Measurements from ENCODE around the gene SELENOO.

The SELENOO gene

DNA sequence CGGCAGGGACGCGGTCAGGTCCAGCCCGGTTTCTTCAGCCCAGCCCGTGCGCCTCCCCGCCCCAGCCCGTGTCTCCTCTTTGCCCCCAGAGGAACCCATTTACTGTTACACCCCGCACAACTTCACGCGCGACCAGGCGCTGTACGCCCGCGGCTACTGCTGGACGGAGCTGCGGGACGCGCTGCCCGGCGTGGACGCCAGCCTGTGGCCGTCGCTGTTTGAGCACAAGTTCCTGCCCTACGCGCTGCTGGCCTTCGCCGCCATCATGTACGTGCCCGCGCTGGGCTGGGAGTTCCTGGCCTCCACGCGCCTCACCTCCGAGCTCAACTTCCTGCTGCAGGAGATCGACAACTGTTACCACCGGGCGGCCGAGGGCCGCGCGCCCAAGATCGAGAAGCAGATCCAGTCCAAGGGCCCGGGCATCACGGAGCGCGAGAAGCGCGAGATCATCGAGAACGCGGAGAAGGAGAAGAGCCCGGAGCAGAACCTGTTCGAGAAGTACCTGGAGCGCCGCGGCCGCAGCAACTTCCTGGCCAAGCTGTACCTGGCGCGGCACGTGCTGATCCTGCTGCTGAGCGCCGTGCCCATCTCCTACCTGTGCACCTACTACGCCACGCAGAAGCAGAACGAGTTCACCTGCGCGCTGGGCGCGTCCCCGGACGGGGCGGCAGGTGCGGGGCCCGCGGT, 23.8 kb upstream of the SELENOO start:
- TF ChIP-seq, protein P1, sequence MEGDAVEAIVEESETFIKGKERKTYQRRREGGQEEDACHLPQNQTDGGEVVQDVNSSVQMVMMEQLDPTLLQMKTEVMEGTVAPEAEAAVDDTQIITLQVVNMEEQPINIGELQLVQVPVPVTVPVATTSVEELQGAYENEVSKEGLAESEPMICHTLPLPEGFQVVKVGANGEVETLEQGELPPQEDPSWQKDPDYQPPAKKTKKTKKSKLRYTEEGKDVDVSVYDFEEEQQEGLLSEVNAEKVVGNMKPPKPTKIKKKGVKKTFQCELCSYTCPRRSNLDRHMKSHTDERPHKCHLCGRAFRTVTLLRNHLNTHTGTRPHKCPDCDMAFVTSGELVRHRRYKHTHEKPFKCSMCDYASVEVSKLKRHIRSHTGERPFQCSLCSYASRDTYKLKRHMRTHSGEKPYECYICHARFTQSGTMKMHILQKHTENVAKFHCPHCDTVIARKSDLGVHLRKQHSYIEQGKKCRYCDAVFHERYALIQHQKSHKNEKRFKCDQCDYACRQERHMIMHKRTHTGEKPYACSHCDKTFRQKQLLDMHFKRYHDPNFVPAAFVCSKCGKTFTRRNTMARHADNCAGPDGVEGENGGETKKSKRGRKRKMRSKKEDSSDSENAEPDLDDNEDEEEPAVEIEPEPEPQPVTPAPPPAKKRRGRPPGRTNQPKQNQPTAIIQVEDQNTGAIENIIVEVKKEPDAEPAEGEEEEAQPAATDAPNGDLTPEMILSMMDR (IDR thresholded peaks at IDR 0.05; ENCODE audit: poor library complexity, severe bottlenecking) = no peak

DNA sequence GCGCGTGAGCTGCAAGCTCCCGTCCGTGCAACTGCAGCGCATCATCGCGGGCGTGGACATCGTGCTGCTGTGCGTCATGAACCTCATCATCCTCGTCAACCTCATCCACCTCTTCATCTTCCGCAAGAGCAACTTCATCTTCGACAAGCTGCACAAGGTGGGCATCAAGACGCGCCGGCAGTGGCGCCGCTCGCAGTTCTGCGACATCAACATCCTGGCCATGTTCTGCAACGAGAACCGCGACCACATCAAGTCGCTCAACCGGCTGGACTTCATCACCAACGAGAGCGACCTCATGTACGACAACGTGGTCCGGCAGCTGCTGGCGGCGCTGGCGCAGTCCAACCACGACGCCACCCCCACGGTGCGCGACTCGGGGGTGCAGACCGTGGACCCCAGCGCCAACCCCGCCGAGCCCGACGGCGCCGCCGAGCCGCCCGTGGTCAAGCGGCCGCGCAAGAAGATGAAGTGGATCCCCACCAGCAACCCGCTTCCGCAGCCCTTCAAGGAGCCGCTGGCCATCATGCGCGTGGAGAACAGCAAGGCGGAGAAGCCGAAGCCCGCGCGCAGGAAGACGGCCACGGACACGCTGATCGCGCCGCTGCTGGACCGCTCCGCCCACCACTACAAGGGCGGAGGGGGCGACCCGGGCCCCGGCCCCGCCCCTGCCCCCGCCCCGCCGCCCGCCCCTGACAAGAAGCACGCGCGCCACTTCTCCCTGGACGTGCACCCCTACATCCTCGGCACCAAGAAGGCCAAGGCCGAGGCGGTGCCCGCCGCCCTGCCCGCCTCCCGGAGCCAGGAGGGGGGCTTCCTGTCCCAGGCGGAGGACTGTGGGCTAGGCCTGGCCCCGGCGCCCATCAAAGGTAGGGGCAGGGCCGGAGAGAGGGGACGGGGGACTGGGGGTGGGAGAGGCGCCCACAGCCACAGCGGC, 23.0 kb upstream of the SELENOO start:
- no peak for ATAC-seq (ENCODE audit: low read depth)

More for the DNA sequence above, 23.8 kb upstream of the SELENOO start:
- H3K36me3 ChIP-seq (ENCODE audit: low read depth) = no peaks in the 10 kb centered on the region
- H3K9me3 ChIP-seq (ENCODE audit: severe bottlenecking) = no peaks in the 10 kb centered on the region
- H3K27ac ChIP-seq (ENCODE audit: poor library complexity, severe bottlenecking) = no peak overlapping the region
- no peaks in the 10 kb centered on the region for H3K27me3 ChIP-seq (ENCODE audit: insufficient read depth, poor library complexity, severe bottlenecking)
- DNase-seq (ENCODE audit: low spot score) (no peak), ATAC-seq (ENCODE audit: low read depth) (no peak)
- no peak overlapping the region for H3K4me3 ChIP-seq (ENCODE audit: severe bottlenecking)
- H3K4me1 ChIP-seq (ENCODE audit: insufficient read depth, poor library complexity, severe bottlenecking) = no peaks in the 10 kb centered on the region

DNA sequence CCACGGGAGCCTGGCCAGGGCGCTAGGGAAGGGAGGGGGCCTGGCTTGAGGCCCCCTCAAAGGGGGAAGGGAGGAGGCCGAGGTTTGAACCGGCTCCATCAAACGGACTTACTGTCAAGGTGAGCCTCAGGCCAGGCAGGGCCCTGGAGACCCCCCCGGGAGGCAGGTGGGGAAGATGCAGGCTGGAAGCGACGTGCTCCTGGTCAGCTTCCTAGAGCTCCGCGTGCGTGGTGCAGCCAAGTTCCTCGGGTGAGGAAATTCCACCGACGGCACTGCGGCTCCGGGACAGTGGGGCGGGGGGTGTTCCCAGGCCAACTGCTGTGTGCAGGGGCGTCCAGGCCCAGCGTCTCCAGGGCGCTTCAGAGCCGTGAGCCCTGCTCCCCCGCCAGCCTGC, 22.3 kb upstream of the SELENOO start:
- H3K4me3 ChIP-seq (ENCODE audit: severe bottlenecking) = no peak overlapping the region
- TF ChIP-seq, protein P1 (IDR thresholded peaks at IDR 0.05; ENCODE audit: poor library complexity, severe bottlenecking) = no peak
- DNase-seq (ENCODE audit: low spot score) (no peak), ATAC-seq (ENCODE audit: low read depth) (no peak)
- no peaks in the 10 kb centered on the region for H3K36me3 ChIP-seq (ENCODE audit: low read depth)
- no peaks in the 10 kb centered on the region for H3K4me1 ChIP-seq (ENCODE audit: insufficient read depth, poor library complexity, severe bottlenecking)
- H3K27me3 ChIP-seq (ENCODE audit: insufficient read depth, poor library complexity, severe bottlenecking) = no peaks in the 10 kb centered on the region
- no peaks in the 10 kb centered on the region for H3K9me3 ChIP-seq (ENCODE audit: severe bottlenecking)
- H3K27ac ChIP-seq (ENCODE audit: poor library complexity, severe bottlenecking) = no peak overlapping the region

More for the DNA sequence above, 23.0 kb upstream of the SELENOO start:
- Histone ChIP-seq H3K4me1 (ENCODE audit: insufficient read depth, poor library complexity, severe bottlenecking) (no peaks in the 10 kb centered on the region), H3K27ac (ENCODE audit: poor library complexity, severe bottlenecking) (no peak overlapping the region), H3K36me3 (ENCODE audit: low read depth) (no peaks in the 10 kb centered on the region), H3K27me3 (ENCODE audit: insufficient read depth, poor library complexity, severe bottlenecking) (no peaks in the 10 kb centered on the region), H3K4me3 (ENCODE audit: severe bottlenecking) (no peak overlapping the region), H3K9me3 (ENCODE audit: severe bottlenecking) (no peaks in the 10 kb centered on the region)
- TF ChIP-seq, protein P1 (IDR thresholded peaks at IDR 0.05; ENCODE audit: poor library complexity, severe bottlenecking) = no peak
- DNase-seq (ENCODE audit: low spot score) = no peak

DNA sequence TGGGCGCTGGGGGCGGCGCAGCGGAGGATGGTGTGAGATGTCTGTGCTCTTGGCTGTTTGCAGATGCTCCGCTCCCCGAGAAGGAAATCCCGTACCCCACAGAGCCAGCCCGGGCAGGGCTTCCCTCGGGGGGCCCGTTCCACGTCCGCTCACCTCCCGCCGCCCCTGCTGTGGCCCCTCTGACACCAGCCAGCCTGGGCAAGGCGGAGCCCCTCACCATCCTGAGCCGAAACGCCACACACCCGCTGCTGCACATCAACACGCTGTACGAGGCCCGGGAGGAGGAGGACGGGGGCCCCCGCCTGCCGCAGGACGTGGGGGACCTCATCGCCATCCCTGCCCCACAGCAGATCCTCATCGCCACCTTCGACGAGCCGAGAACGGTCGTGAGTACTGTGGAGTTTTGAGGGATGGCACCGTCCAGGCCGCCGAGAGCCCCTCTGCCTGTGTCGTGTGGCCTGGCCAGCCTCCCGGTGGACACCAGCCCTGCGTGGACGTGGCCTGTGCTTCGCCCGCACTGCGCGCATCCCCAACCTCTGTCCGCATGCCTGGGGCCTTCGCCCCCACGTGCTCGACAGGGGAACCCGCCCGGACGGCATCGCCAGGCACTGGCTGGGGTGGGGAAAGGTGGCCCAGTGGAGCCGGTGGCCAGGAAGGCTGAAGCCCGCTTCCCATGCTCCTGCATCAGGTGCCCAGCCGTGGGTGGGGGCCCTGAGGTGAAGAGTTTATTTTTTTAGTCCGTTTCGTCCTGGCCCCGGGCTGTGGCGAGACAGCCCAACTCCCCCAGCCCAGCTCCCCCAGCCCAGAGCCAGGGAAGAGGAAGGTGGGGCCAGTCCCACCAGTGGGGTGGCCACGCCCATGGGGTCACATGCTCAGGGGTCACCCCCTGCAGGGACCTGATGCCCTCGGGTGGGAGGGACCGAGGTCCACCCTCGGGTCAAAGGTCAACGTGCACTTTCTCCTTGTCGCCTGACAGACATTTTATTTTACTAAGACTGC, 21.6 kb upstream of the SELENOO start:
- no peaks in the 10 kb centered on the region for H3K36me3 ChIP-seq (ENCODE audit: low read depth)
- TF ChIP-seq, protein P1 (IDR thresholded peaks at IDR 0.05; ENCODE audit: poor library complexity, severe bottlenecking) = no peak
- H3K27me3 ChIP-seq (ENCODE audit: insufficient read depth, poor library complexity, severe bottlenecking) = no peaks in the 10 kb centered on the region
- peak; percentile 55 for DNase-seq (ENCODE audit: low spot score)
- H3K4me1 ChIP-seq (ENCODE audit: insufficient read depth, poor library complexity, severe bottlenecking) = no peaks in the 10 kb centered on the region
- no peak overlapping the region for H3K4me3 ChIP-seq (ENCODE audit: severe bottlenecking)
- H3K27ac ChIP-seq (ENCODE audit: poor library complexity, severe bottlenecking) = no peak overlapping the region
- H3K9me3 ChIP-seq (ENCODE audit: severe bottlenecking) = no peaks in the 10 kb centered on the region
- ATAC-seq (ENCODE audit: low read depth) = no peak
